ENCODE results near the gene MRPL33. TPM values are rescaled to one million over a fixed set of nuclear protein-coding genes. Genes with fewer than 3 reads are reported as not detected.

Gene MRPL33
- total and polyA plus RNA-seq, 3 donors from 2014 or later = 142 to 204 (median 175) TPM

- TF ChIP-seq CTCF (IDR thresholded peaks at IDR 0.05) (no peak), POLR2A (IDR thresholded peaks at IDR 0.05) (no peak)
- no peak for DNase-seq
- intact Hi-C loops (cut with DNase I; ENCODE audit: low total_unique reads) = no loop called here
- H3K27ac ChIP-seq = no peak overlapping the region
- WGBS, 2 donors = 84 to 87% methylated on average over 3 of the region's 3 CpGs
- no peaks in the 10 kb centered on the region for H3K4me1 ChIP-seq
- H3K4me3 ChIP-seq = no peak overlapping the region
- no peaks in the 10 kb centered on the region for H3K27me3 ChIP-seq
- no peaks in the 10 kb centered on the region for H3K36me3 ChIP-seq (ENCODE audit: low read depth, missing control alignments)
- H3K9me3 ChIP-seq = no peaks in the 10 kb centered on the region
Measured at GRCh38 chr2:27805180-27805579, 33.7 kb downstream of the MRPL33 start.

GRCh38 chr2:27806311-27807059, 35.0 kb downstream of the MRPL33 start:
- Histone ChIP-seq H3K27me3 (no peaks in the 10 kb centered on the region), H3K27ac (no peak overlapping the region), H3K4me1 (no peaks in the 10 kb centered on the region), H3K4me3 (no peak overlapping the region), H3K36me3 (ENCODE audit: low read depth, missing control alignments) (no peaks in the 10 kb centered on the region), H3K9me3 (no peaks in the 10 kb centered on the region)
- no peak for TF ChIP-seq CTCF (IDR thresholded peaks at IDR 0.05)
- no peak for TF ChIP-seq POLR2A (IDR thresholded peaks at IDR 0.05)
- no peak for DNase-seq
- intact Hi-C loops (cut with DNase I; ENCODE audit: low total_unique reads) = no loop called here
- 93 to 95% methylated on average over 5 of the region's 5 CpGs for WGBS, 2 donors

- Histone ChIP-seq H3K4me3 (no peak overlapping the region), H3K36me3 (ENCODE audit: low read depth, missing control alignments) (no peaks in the 10 kb centered on the region), H3K9me3 (no peaks in the 10 kb centered on the region), H3K27ac (no peak overlapping the region), H3K27me3 (no peaks in the 10 kb centered on the region), H3K4me1 (no peaks in the 10 kb centered on the region)
- peak; percentile 57 for DNase-seq
- TF ChIP-seq POLR2A (IDR thresholded peaks at IDR 0.05) = no peak
- TF ChIP-seq CTCF (IDR thresholded peaks at IDR 0.05) = peak; percentile 30 to 36 (median 32)
- WGBS, 2 donors = 80 to 85% methylated on average over 4 of the region's 4 CpGs
- intact Hi-C loops (cut with DNase I; ENCODE audit: low total_unique reads) = no loop called here
Measured at GRCh38 chr2:27807476-27807875, 36.0 kb downstream of the MRPL33 start.

GRCh38 chr2:27808418-27808817, 36.9 kb downstream of the MRPL33 start:
- WGBS, 2 donors = 87% methylated on average over 2 of the region's 2 CpGs

More at GRCh38 chr2:27808418-27808817, 36.9 kb downstream of the MRPL33 start:
- no peak for TF ChIP-seq POLR2A (IDR thresholded peaks at IDR 0.05)
- no peak for TF ChIP-seq CTCF (IDR thresholded peaks at IDR 0.05)
- DNase-seq = no peak
- no peaks in the 10 kb centered on the region for H3K4me1 ChIP-seq
- no peaks in the 10 kb centered on the region for H3K27me3 ChIP-seq
- H3K9me3 ChIP-seq = no peaks in the 10 kb centered on the region
- no peak overlapping the region for H3K4me3 ChIP-seq
- intact Hi-C loops (cut with DNase I; ENCODE audit: low total_unique reads) = no loop called here
- H3K27ac ChIP-seq = no peak overlapping the region
- no peaks in the 10 kb centered on the region for H3K36me3 ChIP-seq (ENCODE audit: low read depth, missing control alignments)
